ENCODE data around the gene CLIC4.
"Not testable (repeated sequence)": the region's sequence is repeated elsewhere in the genome, so short reads cannot be mapped to it uniquely, and the experiment has no call there.

Gene CLIC4

GRCh38 chr1:24717887-24718650 lies 27.2 kb upstream of the CLIC4 start:
- no peak for DNase-seq (ENCODE audit: low read depth in 2 of 2)

- no peak for DNase-seq (ENCODE audit: low read depth in 2 of 2)
Observed at GRCh38 chr1:24720152-24720551, 25.1 kb upstream of the CLIC4 start.

- no peak for DNase-seq (ENCODE audit: low read depth in 2 of 2)
Observed at GRCh38 chr1:24721533-24721932, 23.7 kb upstream of the CLIC4 start.

GRCh38 chr1:24722073-24723035 lies 22.9 kb upstream of the CLIC4 start:
- not testable (repeated sequence) for DNase-seq (ENCODE audit: low read depth in 2 of 2)

- no peak for DNase-seq (ENCODE audit: low read depth in 2 of 2)
Observed at GRCh38 chr1:24724345-24725208, 20.7 kb upstream of the CLIC4 start.

GRCh38 chr1:24725209-24725651 lies 20.0 kb upstream of the CLIC4 start:
- DNase-seq (ENCODE audit: low read depth in 2 of 2) = no peak

GRCh38 chr1:24726741-24727140 lies 18.5 kb upstream of the CLIC4 start:
- no peak for DNase-seq (ENCODE audit: low read depth in 2 of 2)

- DNase-seq (ENCODE audit: low read depth in 2 of 2) = no peak
Observed at GRCh38 chr1:24727501-24728216, 17.6 kb upstream of the CLIC4 start.

GRCh38 chr1:24728982-24729381 lies 16.3 kb upstream of the CLIC4 start:
- DNase-seq (ENCODE audit: low read depth in 2 of 2) = no peak

GRCh38 chr1:24732186-24732885 lies 12.9 kb upstream of the CLIC4 start:
- no peak for DNase-seq (ENCODE audit: low read depth in 2 of 2)

- DNase-seq (ENCODE audit: low read depth in 2 of 2) = not testable (repeated sequence)
Observed at GRCh38 chr1:24733342-24733741, 11.9 kb upstream of the CLIC4 start.

GRCh38 chr1:24735156-24735508 lies 10.1 kb upstream of the CLIC4 start:
- DNase-seq (ENCODE audit: low read depth in 2 of 2) = no peak

- no peak for DNase-seq (ENCODE audit: low read depth in 2 of 2)
Observed at GRCh38 chr1:24735509-24736375, 9.5 kb upstream of the CLIC4 start.

GRCh38 chr1:24737368-24738117 lies 7.7 kb upstream of the CLIC4 start:
- DNase-seq (ENCODE audit: low read depth in 2 of 2) = no peak

GRCh38 chr1:24739241-24739640 lies 6.0 kb upstream of the CLIC4 start:
- no peak for DNase-seq (ENCODE audit: low read depth in 2 of 2)

- no peak for DNase-seq (ENCODE audit: low read depth in 2 of 2)
Observed at GRCh38 chr1:24742090-24742938, 2.9 kb upstream of the CLIC4 start.

GRCh38 chr1:24743404-24744211 lies 1.6 kb upstream of the CLIC4 start:
- no peak for DNase-seq (ENCODE audit: low read depth in 2 of 2)

All from stimulated activated CD4-positive, alpha-beta T cell treated with anti-CD3 and anti-CD28 coated beads, Interleukin-4, amount 100 ng/mL, for 48 hours (primary cell).